Neural cell (in vitro differentiated cells): ENCODE results near the gene TANGO6.

Experiments used
- CTCF ChIP-seq: fragments of 450-650 bp; IDR thresholded peaks from 2 replicates; pipeline ENCODE4 v1.5.1; 2014; ENCODE audit warnings: antibody characterized with exemption, mild to moderate bottlenecking, moderate library complexity; ENCODE audit not compliant: poor library complexity, severe bottlenecking
- EZH2 ChIP-seq: fragments of 200-600, 300-800 bp; shearing (Covaris generic), sonication (generic); IDR thresholded peaks from 2 replicates; pipeline ENCODE4 v1.6.1; 2014; ENCODE audit warnings: antibody characterized with exemption, low read length, borderline replicate concordance, mild to moderate bottlenecking; ENCODE audit not compliant: insufficient read depth, poor library complexity, severe bottlenecking
- POLR2AphosphoS5 ChIP-seq: IDR thresholded peaks from 2 replicates; pipeline ENCODE4 v1.6.1; 2012
- RAD21 ChIP-seq: fragments of 450-650 bp; conservative IDR thresholded peaks from 2 replicates; pipeline ENCODE4 v1.6.1; 2014; ENCODE audit warnings: antibody characterized with exemption, mild to moderate bottlenecking, moderate library complexity
- SMC3 ChIP-seq: fragments of 450-650 bp; conservative IDR thresholded peaks from 2 replicates; pipeline ENCODE4 v1.6.1; 2014; ENCODE audit warnings: antibody characterized with exemption, mild to moderate bottlenecking, moderate library complexity; ENCODE audit not compliant: poor library complexity
- TAF1 ChIP-seq: IDR thresholded peaks from 2 replicates; pipeline ENCODE4 v1.6.1; 2012; ENCODE audit warnings: low read depth

DNA sequence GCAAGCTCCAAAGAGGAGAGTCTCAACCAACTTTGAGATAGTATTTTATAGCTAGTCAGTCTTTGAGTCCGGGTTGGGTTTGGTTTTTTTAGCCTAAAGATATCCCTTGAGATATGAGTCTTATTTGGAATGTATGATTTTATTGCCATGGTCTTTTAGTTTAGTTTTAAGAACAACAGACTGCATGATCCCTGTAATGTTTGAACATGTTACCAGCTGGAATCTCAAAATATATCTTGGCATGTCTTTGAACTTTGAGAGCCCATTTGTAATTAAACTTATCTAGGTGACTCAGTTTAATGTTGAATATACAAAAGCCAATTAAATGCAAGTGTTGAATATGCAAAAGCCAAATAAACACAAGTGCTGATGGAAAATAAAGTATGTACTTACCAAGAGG lies 100.6 kb downstream of the TANGO6 start:
- TF ChIP-seq POLR2AphosphoS5 (no peak), CTCF (no peak), RAD21 (no peak), TAF1 (no peak), SMC3 (no peak), EZH2 (no peak)
